GM18508 (cell line): ENCODE measurements around the gene FYTTD1.

ENCODE experiments used
- ATAC-seq: cut with Tn5 transposase; IDR thresholded peaks from one replicate; pipeline ENCODE4 v1.9.1; 2021; ENCODE audit warnings: moderate number of reproducible peaks; ENCODE audit not compliant: insufficient read depth, unreplicated experiment

FYTTD1 gene

DNA sequence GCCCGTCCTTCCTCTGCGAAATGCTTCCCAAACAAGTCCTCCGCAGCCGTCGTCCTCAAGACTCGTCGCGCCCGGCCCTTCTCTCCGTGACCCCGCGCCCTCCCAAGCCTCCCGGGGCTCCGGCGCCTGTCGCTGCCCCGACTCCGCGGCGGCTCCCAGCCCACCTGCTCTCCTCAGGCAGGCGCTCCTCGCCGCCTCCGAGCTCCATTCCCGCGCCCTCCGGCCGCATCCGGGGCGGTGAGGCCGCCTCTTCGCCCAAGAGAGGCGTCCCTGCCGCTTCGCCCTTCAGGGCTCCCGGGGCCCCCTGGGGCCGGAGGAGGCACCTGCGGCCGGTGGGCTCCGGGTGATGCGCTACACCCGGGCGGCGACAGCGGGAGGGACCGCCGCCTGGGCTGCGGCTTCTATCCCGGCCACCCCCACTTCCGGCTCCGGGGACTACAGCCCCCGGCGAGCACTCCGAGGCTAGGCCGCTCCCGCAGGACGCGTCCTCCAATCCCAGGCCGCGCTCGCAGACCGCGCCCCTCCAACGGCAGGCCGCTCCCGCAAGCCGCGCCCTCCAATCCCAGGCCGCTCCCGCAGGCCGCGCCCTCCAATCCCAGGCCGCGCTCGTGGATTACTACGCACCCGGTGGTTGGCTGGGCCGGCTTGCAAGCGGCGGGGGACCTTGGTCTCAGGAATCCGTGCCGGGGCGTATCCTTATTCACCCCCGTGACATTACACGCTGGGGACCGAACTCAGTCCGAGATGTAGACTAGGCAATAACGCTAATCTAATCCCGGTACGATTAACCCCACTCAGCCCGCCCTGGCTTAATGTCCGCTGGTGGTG lies 13.0 kb upstream of the FYTTD1 start, which contains the start of gene RUBCN:
Gene RUBCN (minus strand): TSS at position 414 of the 828 bp plus-strand sequence. CDS start 185 bp downstream, at position 229.
- ATAC-seq: peak; percentile 45

DNA sequence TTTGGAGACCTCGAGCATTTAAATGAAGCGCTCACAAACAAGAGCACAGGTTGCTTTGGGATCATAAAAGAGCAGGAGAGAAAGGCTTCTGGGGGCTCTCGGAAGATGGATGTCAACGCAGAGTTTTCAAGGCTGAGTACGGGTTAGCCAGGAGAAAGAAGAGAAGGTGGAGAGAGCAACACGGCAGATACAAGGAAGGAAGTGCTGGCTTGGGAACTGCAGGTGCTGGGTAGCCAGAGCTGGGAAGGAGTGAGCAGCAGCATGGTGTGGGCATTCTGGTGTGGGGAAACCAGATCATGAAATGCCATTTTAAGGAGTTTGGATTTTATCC lies 12.4 kb upstream of the FYTTD1 start:
- no peak for ATAC-seq

DNA sequence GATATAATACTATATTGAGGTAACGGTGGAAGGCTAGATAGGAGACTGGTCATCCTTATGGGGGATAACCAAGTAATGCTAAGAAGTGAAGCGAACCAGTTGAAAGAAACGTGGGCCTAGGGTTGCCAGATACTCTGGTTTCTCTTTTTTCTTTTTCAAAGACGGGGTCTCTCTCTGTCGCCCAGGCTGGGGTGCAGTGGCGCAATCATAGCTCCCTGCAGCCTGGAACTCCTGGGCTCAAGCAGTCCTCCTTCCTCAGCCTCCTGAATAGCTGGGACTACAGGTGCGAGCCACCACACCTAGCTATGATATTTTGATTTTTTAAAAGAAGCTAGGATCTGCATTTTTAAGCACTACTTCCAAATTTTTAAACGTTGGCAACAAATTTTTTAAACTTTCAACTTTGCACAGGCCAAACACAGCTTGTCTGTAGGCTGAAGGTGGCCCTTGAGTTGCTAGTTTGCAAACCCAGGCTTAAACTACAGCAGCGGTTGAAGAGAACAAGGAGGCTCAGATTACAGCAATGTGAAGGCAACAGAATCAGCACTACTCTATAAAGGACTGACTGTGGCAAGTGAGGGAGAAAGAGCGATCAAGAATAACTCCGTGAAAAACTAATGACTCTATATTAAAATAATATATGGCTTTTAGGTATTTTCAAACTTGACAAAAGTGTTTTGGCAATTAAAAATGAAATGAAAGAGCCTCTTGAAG lies 11.8 kb upstream of the FYTTD1 start:
- no peak for ATAC-seq

DNA sequence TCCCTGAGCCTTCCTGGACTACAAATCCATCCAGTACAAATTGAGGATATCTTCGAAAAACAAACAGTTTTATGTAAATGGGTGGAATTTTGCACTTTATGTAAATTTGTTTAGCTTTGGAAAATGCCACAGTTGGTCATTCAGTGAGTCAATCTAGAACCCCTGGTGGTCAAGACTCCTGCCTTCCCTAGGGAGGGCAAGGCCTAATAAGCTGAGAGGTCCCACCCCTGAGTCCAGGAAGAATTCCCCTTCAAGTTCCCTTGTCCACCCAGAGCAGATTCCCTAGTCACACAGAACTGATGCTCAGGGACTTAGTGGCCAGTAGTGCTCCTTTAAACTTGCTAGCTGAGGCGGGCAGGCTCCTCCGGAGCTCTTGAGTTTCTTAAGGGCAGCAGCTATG lies 6.9 kb upstream of the FYTTD1 start:
- ATAC-seq: no peak

DNA sequence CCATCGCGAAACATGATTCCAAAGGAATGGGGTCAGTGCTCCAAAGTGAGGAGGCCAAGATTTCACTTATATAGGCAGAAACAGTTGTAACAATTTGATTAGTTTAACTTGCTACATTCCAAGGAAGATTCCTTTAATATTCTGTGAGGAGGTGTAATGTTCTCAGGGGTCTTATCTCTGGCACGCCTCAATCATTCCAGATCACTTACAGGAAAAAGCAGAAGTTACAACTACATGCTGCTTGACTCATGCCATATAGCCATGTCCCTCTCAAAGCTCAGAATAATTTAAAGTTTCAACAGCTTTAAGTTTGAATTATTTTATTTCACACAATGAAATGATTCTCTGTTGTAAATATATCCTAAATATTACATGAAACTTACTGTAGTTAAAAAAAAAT lies 3.5 kb upstream of the FYTTD1 start:
- no peak for ATAC-seq

DNA sequence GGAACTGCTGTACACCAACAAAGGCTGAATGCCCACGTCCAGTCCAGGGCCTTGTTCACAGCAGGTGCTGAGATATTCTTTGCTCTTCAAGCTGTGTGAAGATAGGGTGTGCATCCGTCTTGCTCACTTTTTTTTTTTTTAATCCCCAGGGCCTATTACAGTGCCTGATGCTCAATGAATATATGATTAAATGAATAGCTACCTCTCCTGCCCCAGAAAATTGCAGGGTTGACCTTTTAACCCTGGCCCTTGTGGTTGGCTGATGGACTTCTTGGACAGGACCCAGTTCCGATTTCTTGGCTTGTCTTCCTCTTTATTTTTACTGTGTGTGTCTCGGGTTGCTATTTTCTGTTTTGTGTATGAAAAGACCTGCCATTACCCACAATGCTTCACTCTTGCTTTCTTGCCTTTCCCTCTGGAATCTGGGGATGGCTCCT lies 2.9 kb upstream of the FYTTD1 start:
- no peak for ATAC-seq

GRCh38 chr3:197748597-197749314 lies 927 bp upstream of the FYTTD1 start:
- no peak for ATAC-seq

- no peak for ATAC-seq
These were observed 425 bp upstream of the FYTTD1 start for GRCh38 chr3:197749315-197749600.

DNA sequence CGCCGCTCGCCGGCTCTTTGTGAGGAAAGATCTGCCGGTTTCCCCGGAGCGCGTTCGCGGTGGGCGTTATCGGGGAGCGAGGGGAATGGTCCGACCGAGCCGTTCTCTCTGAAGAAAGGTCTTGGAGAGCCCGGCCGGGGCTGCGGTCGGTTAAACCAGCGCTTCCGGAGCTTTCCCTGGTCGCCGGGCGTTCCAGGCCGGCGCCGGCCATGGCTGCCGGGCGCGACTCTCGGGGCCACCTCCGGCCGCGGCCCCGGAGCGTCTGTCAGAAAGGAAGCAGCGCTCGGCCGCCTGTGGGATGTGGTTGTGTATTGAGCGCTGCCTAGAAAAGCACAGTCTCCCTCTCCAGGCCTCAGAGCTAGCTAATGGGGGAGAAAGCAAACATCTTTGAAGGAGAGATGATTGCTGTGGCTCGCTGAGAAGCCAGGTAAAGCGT lies 731 bp downstream of the FYTTD1 start:
- ATAC-seq: no peak

GRCh38 chr3:197750858-197751737 lies 1.4 kb downstream of the FYTTD1 start:
- no peak for ATAC-seq

GRCh38 chr3:197752107-197752506 lies 2.4 kb downstream of the FYTTD1 start:
- ATAC-seq: no peak

GRCh38 chr3:197753263-197753662 lies 3.6 kb downstream of the FYTTD1 start:
- ATAC-seq: no peak

- no peak for ATAC-seq
These were observed 7.0 kb downstream of the FYTTD1 start for GRCh38 chr3:197756704-197757103.

DNA sequence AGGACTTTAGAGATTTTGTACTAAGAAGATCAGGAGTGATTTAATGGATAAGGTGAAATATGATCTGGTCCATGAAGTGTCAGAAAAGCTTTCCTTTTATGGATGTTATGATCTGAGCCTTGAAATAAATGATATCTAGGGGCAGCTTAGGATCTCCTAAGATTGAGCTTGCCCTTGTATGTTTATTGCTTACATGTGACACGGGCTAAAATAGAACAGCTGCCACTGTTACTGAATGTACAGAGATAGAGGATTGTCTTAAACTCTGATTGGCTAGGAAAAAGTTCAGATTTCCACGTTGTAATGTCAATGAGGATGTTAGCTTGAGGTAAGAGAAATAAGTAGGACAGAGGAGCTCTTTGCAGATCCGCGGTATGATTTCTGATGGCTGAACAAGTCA lies 8.8 kb downstream of the FYTTD1 start:
- ATAC-seq: no peak

GRCh38 chr3:197761784-197762183 lies 12.1 kb downstream of the FYTTD1 start:
- no peak for ATAC-seq

DNA sequence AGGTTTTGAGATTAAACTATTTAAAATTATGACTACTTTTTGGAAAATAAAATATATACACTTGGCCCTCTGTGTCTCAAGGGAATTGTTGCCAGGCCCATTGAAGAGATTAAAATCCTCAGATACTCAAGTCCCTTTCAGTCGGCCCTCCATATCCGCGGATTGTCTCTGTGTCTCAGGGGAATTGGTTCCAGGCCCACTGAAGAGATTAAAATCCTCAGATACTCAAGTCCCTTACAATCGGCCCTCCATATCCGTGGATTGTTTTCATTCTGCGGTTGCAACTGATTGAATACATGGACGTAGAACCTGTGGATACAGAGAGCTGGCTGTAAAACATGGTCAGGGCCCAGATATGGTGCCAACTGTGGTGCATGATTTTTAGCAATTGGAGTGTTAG lies 25.6 kb downstream of the FYTTD1 start:
- ATAC-seq: no peak

DNA sequence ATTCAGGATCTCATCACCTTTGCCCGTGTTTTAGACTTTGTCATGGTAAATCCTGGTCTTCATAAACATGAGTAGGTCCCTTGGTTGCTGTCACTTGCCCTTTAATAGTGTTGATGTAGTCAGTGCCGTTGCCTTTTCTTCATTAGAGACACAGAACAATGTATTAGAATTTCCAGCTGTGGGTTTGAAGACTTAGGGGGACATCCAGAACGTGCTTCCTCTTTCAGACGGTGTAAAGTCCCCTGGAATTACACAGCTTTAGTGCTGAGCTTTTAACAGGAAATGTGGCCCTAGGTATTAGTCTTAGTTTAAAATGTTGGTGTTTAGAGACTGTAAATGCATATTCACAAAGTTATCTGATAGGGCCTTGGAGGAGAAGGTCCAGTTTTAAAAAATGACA lies 32.5 kb downstream of the FYTTD1 start:
- no peak for ATAC-seq

DNA sequence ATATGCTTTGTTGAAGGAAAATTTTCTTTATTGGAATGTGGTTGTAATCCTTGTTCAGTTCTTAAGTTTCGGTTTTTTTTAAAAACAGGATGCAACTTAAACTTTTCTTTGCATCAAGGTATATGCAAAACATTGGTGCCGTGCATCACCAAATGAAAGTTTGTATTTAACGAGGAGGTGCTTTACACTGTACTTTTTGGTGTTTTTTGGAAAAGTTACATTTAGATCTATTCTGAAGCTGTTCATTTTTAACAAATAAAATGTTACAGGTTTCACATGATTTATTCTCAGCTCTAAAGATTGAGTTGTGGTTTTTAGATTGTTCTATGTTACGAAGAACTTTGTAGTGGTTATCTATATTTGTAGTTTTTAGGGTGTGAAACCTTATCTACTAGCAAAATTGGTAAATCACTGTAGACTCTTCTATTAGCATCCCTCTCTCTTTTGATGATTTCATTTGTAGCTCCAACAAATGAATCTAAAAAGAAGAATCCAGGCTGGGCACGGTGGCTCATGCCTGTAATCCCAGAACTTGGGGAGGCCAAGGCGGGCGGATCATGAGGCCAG lies 34.4 kb downstream of the FYTTD1 start:
- ATAC-seq: no peak

- ATAC-seq: no peak
These were observed 37.7 kb downstream of the FYTTD1 start for GRCh38 chr3:197787412-197787811.

DNA sequence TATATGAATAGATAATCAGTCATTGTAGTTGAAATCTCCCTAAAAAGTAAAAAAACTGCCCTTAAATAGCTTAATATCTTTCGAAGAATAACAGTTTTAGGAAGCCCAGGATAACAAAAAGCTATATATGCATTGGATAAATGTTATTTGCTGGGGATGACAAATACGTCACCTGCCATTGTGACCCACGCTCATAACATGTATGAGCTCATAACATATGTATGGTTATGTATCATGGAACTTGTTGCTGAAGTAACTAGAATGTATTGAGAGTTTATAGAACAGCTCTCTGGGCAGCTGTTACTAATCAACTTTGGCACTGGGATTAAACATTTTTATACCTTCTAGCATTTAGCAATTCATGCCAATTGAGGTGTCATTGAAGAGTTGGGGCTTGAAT lies 39.6 kb downstream of the FYTTD1 start:
- ATAC-seq: no peak
